ENCODE results near the gene PPT2.
"Not testable (repeated sequence)": the region's sequence is repeated elsewhere in the genome, so short reads cannot be mapped to it uniquely, and the experiment has no call there.

Gene PPT2

DNA sequence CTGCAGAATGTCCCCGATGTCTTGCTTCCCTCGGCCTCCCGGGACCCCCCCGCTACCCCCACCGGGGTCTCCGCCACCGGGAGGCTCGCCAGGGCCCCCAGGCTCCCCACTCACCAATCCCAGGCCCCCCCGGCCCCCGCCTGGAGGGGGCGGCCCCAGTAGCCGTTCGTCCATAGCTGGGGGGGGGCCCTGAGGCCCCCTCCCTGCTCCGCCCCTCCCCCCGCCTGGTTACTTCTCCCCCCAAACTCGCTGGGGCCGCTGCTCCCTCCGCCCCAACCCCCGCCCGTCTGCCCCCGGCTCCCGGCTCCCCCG, 35.8 kb downstream of the PPT2 start:
- no peak for DNase-seq (ENCODE audit: low read depth)

DNA sequence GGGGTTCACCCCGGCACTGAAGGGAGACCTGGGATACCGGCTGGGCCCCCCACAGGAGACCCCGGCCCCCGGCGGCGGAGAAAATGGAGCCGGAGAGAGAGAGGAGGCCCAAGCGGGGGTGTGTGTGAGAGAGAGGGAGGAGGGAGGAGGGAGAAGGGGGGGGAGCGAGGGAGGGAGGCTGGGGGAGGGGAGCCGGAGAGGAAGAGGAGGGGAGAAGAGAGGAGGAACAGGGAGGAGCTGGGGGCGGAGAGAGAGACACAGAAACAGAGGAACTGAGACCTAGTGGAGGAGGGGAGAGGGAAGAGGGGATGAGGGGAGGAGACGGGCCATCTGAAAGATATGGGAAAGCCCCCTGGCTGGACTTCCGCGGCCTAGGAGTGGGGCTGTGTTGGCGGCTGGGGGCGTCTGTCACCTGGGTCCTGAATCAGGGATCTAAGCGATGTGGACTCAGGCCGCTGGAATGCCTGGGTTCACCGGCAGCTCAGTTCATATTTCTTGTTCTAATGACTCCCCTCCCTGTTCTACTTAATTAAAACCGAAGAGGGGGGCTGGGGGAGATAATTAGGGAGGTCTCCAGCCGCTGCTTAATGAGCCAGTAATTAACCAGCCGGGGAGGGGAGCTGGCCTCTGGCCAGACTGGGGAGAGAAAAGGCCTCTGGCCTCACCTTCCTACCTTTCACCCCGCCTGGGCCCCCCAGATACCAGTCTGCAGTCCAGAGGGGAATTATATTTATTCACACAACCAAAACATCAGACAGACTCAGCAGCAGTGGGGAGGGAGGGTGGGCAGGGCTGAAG, 36.3 kb downstream of the PPT2 start, which contains the start of gene PBX2:
Gene PBX2, minus strand, starts transcription at position 149 of the 798 bp plus-strand sequence. CDS start 287 bp downstream, outside the sequence.
- DNase-seq (ENCODE audit: low read depth): peak; percentile 80

DNA sequence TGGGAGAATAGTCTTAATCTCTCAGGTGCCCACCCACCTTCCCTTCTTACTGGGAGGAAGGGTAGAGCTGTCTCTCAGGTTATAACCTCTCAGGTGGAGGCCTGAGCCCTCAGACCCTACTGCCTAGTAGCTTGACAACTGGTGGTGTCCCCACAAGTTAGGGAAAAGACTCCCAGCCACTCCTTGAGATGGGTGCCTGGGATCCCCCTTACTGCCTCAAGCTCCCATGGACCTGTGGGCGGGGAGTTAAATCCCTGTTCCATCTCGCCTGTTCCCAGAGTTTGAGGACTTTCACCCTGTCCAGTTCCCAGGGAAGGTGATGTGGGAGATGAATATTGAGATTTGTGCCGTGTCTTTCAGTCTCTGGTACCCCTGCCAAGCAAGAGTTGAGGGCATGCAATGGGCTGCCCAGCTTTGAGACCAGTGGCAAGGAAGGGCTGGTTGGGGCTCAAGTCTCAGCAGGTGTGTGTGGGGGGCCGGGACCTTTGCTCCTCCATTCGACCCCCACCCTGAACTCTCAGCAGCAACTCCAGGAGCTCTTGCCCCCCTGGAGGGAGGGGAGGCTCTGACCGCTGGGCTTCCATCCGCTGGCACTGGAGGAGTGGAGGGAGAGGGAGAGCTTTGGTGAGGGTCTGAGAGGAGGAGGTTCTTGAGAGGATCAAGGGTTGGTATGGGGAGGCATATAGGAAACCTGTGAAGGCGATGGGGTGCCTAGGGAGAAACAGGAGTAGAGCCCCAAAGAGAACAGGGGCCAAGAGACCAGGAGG, 37.2 kb downstream of the PPT2 start:
- no peak for DNase-seq (ENCODE audit: low read depth)

DNA sequence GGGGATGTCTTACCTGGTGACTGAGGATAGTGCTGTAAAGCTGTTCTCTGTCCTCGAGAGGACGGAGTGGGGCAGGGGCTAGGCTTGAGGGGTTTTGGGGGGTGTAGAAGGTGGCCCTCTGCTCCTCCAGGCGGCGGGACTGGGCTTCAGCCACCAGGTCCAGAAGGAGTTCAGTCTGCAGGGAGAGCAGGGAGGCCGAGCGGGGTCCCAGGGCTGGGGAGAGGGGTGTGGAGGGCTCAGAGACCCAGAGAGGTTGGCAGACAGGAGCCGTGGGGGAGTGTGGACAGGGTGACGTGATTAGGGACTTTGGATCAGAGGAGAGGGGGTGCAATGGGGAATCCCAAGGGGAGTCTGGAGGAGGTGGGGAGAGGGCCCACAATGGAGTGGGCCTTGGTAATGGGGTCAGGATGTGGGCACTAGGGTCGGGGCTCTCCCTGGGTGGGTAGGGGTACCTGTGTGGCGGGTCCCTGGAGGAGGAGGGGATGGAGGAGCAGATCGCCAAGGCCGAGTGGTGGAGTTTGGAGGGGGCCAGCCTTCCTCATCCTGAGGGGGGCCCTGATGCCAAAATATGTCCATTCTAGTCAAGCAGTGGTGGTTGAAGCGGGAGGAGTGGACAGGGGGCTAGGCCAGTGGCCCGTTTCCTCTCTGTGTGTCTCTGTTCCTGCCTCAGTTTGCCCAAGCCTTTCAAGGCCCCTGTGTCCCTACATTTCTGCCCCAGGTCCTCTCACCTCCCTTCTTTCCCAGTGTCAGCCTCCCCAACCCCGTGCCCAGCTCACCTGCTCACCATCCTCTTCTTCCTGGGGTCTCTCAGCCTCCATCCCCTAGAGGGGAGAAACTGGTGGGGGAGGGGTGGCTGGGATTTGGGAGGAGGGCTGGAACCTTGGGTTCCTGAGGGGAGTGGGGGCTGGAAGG, 38.0 kb downstream of the PPT2 start:
- DNase-seq (ENCODE audit: low read depth): no peak

- no peak for DNase-seq (ENCODE audit: low read depth)
Measured at GRCh38 chr6:32192608-32193039, 38.7 kb downstream of the PPT2 start, which contains the start of gene GPSM3. TSS of gene GPSM3 (minus strand) at chr6:32192643. CDS start at chr6:32192513, 130 bp downstream.

DNA sequence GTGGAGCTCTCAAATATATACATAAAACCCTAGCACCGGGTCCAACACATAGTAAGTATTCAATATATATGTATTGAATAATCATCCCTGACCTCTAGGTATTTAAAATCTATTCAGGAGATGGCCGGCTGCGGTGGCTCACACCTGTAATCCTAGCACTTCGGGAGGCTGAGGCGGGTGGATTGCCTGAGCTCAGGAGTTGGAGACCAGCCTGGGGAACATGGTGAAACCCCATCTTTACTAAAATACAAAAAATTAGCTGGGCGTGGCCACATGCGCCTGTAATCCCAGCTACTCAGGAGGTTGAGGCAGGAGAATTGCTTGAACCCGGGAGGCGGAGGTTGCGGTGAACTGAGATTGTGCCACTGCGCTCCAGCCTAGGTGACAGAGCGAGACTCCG, 39.2 kb downstream of the PPT2 start:
- DNase-seq (ENCODE audit: low read depth): not testable (repeated sequence)

- DNase-seq (ENCODE audit: low read depth): no peak
Measured at GRCh38 chr6:32194388-32194787, 40.4 kb downstream of the PPT2 start.

DNA sequence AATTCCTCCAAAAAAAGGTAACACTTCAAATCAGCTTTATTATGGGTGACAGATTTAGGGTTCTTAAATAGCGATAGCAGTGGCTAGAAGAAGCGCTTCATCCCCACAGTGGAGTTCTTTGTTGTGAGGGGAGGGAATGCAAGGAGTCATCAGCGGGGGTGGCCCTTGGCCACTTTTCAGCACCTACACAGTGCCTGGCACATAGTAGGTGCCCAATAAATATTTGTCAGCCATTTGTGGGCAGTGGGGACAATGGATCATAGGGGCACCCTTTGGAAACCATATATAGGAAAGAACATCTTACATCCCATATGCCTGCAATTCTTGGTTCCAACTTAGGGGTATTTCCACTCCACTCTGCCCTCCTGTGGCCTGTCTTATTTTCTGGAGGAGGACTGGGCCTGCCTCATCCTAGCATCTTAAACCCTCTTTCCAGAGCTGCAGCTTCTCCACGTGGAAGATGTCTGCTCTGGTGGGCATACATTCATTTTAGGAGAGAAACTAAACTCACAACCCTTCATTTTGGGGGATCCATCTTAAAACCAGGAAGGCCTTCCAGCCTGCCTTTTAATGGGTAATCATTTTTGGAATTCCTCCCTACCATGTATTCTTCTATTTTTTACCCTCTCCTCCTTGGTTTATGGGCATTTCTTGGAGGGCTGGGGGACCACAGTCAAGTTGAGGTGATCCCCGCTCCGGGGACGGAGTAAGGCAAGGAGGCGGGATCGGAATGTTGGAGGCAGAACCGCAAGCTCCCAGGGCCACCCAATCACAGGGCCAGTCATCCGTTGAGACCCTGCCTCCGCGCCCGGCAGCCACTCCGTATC, 41.1 kb downstream of the PPT2 start:
- DNase-seq (ENCODE audit: low read depth): no peak

- DNase-seq (ENCODE audit: low read depth): peak; percentile 100
Measured at GRCh38 chr6:32195652-32195901, 41.6 kb downstream of the PPT2 start.

DNA sequence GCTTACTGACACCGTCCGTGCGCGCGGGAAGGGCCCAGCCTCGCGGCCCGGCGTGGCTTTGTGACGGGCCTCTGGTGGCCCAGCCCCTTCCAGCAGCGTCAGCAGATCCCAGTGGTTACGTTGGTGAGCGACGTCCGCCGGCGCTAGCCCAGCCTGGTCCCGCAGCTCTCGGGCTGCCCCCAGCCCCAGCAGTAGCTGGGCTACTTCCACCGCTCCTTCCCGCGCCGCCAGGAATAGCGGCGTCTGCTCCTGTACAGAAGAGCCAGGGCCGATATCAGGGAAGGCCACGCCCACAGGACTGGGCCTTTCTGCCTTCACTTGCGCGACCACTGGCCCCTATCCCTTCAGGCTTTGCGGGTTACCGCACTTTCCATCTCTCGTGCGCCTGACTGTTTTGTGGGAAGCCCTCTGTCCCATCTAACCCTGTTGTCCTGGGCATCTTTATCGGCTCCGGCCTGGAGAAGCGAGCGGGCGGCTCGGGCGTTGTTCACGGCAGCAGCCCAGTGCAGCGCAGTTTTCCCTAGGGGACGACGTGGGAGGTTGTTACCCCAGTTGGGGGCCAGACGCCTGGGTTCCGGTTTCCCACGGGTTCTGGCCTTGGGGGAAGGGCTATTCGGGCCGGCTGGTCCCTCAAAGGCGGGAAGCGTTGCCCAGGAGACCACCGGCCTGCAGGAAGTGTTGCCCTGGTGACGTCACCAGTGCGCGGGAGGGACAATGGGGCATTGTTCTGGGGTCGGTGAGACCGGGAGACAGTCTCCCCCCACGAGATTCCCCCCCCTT, 42.2 kb downstream of the PPT2 start:
- peak; percentile 44 for DNase-seq (ENCODE audit: low read depth)

- DNase-seq (ENCODE audit: low read depth): no peak
Measured at GRCh38 chr6:32196682-32197616, 43.0 kb downstream of the PPT2 start.

- DNase-seq (ENCODE audit: low read depth): no peak
Measured at GRCh38 chr6:32198345-32198696, 44.4 kb downstream of the PPT2 start.

- DNase-seq (ENCODE audit: low read depth): no peak
Measured at GRCh38 chr6:32198866-32199265, 44.9 kb downstream of the PPT2 start.

DNA sequence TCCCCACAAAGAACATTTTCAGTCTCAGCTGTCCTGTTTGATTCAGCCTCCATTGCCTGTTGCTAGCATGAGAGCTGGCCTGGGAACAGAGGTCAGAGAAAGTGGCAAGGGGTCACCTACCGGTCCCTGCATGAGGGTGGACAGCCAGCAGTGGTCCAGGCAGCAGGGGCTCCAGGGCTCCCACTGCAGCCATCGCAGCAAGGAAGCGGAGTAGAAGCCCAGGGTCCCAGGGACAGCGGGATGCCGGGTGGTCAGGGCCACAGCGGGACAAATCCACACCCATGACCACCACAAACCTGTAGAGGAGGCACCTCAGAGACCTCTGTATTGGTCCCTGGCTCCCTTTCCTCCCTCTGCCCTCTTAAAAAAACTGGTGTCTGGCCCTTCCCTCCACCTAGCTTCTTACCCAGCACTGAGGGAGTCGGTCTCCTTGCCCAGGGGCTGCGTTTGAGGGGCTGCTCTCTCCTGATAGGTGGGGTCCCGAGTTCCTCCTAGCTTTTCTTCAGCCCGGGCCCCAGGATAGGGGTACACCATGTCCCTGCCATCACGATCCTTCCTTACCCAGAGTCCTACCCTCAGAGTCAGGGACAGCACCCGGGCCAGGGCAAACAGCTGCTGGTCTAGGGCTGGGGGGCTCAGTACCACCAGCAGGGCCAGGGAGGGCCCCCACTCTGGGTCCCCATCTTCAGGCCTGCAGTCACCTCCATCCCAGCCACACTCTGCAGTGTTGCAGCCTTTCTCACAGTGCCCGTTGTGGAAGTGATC, 47.0 kb downstream of the PPT2 start:
- DNase-seq (ENCODE audit: low read depth): no peak

DNA sequence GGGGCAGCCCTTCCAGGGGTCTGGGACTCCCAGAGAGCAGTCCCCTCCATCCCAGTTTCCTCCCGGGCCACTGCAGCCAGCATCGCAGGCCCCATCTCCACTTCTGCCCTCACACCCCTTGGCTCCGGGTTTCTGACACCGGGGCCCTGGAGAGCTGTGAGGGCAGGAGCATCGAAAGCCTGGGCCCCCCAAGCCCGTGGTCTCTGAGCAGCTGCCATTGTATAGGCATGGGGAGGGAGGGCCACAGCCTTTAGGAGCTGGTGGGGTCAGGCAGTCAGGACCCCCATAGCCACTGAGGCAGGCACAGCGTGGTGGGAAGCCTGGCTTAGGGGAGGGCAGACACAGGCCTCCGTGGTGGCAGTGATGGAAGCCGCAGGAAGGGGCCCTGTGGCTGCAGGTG, 48.2 kb downstream of the PPT2 start:
- DNase-seq (ENCODE audit: low read depth): no peak

DNA sequence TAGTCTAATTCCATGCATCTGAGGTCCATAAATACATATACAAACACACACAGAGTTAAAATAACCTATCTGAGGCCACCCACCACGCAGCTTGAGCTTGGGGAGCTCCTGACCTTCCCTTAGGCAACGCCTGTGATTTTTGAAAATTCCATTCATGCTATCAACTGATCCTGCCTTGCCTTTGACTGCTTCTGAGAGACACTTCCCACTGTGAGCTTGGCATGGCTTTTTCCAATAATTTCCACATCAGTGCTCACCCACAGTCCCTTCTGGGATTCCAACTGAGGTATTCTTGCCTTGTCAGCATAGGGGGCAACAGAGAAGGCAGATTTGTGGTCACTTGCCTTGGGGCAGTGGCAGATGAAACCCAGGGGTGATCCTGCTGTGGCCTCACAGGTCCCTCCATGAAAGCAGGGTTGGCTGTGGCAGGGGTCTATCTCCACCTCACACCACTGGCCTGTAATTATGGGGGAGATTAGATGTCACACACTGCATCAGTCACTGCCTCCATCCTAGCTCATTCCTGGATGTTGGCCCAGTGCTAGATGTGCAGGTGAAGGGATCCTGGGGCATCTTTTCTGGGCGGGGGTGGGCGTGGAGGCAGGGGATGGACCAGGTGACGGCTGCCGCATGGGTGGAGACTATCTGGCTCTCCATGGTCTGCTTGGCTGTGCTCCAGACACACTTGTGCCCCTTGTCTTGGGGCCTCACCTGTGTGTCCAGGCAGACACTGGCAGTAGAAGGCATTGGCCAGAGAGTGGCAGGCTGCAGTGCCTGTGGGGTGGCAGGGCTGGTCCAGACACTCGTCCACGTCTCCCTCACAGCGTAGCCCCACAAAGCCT, 49.7 kb downstream of the PPT2 start:
- DNase-seq (ENCODE audit: low read depth): no peak

DNA sequence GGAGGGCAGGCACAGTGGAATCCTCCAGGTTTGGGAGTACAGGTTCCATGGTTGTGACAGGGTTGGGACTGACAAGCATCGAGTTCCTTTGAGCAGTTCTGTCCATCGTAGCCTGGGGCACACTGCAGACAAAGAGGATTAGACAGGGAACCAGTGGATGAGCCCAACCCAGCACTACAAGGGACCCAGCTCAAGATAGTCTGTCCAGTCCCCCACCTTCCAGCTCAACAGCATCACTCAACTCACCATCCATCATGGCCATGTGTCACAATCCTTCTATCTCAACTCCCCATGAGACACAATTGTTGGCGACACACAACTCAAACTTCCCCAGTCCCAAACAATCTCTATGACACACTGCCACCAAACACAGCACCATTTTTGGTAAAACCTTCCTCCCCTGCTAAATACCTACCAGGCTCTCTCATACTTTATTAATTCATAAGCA, 50.4 kb downstream of the PPT2 start:
- DNase-seq (ENCODE audit: low read depth): no peak

DNA sequence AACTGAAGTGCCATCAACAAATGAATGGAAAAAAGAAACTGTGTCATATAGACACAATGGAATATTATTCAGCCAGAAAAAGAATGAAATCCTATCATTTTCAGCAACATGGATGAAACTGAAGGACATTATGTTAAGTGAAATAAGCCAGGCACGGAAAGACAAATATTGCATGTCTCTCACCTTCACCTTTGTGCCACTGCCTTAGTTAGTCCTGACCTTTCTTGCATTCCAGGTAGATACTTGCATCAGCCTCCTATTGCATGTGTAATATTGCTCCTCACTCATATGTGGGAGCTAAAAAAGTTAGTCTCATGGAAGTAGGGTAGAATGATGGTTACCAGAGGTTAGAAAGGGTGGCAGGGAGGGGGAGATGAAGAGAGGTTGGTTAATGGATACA, 55.1 kb downstream of the PPT2 start:
- no peak for DNase-seq (ENCODE audit: low read depth)

All from GM04504 (cell line).